Fibroblast of gingiva (primary cell): ENCODE data around the gene TBC1D22B.
"Not testable (repeated sequence)": the region's sequence is repeated elsewhere in the genome, so short reads cannot be mapped to it uniquely, and the experiment has no call there.

Experiments used
- DNase-seq: peaks from one replicate; pipeline ENCODE4 v3.0.0-alpha.2; 2011; ENCODE audit warnings: low read depth

Gene TBC1D22B

DNA sequence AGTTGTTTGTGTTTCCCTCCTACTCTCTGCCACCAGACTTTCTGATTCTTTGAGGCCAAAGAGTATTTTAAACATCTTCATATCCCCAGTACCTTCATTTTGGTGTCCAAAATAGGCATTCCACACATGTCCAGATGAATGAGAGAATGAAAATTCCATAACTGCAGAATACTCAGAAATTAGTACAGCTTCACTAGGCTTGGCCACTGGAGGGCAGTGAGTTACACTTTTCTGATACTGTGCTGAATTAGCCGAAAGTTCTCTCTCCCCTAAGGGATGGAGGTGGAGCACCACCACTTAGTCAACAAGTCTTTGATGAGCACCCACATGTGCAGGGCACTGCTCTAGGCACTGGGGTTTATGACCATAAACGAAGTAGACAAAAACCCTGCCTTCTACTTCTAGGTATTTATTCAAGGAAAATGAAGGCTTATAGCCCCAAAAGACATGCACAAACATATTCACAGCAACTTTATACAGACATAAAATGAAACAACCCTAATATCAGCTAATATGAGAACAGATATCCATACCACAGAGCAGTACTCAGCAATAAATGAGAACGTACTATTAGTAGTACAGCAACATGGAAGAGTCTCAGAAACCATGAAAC, 46.4 kb downstream of the TBC1D22B start:
- DNase-seq, result peak; percentile 21

DNA sequence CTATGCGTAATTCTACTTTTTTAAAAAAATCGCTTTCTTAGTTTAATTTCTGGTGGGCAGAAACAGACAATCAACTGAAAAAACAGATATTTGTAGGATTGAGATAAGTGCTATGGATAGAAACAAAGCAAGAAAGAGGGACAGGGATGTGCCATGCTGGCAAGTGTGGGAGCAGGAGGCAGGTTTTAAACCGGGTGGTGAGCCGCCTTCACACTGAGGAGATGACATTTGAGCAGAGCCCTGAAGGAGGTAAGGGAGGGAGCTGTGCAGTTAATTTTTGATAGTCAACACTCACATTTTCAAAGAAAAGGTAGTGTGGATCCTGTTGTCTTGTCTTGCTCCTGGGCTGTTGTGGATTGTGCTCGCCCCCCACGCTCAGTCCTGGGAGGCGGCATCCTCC, 47.2 kb downstream of the TBC1D22B start:
- no peak for DNase-seq

DNA sequence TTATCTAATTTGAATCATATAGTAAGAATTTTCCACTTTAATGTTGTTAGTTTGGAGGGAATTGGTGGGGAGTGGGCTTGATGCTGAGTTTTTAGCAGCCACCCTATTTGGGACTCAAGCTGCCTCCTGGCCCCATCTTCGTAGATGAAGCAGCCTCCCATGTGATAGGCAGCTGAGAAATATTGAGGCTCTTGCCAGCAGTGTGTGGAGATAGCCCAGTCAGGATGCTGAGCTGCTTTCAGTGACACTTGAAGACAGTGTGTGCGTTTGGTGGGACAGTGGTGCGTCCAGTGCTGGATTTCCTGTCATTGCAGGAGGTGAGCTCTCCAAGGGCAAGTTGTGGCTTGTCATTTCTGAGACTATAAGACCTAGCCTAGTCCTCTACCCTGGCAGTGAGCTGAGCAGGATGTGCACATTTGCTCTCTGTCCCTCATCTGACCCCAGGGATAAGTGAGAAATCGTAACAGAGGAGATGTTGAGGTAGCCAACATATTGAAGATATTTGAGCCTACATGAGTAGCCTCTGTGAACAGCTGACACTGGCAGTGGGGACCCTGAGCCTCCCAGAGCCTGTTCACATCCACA, 48.4 kb downstream of the TBC1D22B start:
- no peak for DNase-seq

DNA sequence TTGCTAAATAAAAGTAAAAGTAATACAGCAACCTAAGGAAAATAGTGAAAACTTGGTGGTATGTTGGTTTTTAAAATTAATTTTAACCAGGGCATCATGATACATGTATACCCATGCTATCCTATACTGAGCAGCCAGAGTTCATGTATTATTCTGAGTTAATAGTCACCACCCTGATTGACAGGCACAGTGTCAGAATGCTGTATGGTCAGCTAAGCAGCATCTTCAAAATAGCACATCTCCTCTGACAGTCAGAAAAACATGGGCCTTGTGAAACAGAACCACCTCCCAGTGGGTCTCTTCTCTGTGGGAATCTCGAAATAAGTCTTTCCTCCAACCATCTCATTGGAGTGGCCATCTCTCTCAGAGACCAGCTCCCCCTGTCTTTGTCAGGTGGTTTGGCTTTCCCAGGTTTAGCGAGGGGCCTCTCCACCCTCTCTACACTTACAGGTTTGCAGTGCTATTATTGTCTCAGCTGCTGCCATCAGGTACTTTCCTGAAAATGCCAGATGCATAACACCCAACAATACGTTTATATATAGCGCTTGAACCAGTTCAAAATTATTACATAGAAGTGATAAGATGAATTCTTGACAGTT, 49.2 kb downstream of the TBC1D22B start:
- DNase-seq, result no peak

DNA sequence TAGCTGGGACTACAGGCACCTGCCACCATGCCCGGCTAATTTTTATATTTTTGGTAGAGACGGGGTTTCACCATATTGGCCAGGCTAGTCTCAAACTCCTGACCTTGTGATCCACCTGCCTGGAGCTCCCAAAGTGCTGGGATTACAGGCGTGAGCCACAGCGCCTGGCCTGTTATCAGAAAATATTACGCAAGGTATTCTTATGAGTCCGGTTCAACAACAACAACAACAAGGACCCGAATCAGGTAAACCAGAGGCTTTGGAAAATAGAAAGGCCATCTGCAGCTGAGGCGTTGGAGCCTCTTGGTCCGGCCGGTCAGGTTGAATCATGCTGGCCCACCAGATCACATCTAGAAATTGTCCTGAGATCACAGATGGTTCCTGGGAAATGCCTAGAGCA, 49.9 kb downstream of the TBC1D22B start:
- DNase-seq, result not testable (repeated sequence)

DNA sequence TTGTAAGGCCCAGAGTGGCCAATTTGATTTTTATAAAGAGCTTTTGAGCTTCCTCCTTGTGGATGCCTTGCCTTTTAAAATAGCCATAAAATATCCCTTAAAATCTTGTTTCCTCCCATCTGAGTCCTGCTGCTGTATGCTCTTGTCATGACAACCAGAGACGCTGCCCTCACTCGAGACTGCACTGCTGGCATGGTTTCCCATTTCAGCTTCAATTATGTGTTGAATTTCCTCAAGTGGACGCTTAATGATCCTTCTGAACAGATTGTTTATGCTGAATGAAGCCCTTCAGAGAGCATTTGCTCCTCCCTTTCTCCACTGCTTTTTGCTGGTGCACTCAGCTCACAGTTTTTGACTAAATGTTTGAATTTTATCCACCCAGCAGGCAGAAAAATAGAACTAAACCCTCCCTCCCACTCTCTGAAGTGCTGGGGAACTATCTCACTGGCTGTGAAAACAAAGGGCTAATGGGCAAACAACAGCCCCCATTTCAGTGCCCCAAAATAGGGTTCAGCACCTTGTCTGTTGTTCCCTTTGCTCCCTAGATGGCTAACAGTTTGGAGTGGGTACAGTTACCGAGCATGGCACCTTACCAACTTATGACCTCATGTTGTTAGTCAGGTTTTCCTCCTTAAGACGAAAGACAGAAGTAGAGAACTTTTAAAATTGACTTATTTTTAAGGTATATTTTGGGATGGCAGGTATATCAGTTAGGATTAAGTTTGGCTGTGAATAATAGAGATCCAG, 50.7 kb downstream of the TBC1D22B start:
- peak; percentile 24 for DNase-seq

DNA sequence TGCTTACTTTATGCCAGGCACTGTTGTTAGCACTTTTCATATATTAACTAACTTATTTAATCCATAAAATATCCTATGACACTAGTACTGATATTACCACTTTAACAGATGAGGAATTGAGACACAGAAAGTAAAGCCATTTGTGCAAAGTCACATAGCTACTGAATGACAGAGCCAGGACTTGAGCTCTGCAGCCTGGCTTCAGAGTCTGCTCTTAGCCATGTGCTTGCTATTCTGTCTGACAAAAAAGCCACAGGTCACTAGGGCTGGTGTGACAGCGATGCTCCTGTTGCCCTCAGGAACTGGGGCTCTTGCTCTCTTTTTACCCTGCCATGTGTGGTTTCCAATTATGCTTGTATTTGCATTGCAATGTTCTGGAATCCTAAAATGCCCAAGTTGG, 51.5 kb downstream of the TBC1D22B start:
- DNase-seq, result no peak

DNA sequence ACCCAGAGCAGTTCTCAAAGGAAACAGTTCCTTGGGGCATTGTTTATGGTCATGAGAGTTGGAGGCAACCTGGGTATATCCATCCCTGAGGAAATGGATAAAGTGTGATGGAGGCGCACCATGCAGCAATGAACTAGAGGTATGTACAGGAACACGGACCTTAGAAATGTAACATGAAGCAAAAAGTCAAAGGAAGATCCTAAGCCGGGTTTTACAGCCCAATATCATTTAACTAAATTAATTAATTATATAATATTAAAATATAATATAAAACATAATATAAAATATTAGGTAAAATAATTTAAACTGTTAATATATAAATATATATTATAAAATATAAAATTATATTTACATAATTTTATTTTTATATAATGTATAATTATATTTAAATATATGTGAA, 52.1 kb downstream of the TBC1D22B start:
- no peak for DNase-seq

DNA sequence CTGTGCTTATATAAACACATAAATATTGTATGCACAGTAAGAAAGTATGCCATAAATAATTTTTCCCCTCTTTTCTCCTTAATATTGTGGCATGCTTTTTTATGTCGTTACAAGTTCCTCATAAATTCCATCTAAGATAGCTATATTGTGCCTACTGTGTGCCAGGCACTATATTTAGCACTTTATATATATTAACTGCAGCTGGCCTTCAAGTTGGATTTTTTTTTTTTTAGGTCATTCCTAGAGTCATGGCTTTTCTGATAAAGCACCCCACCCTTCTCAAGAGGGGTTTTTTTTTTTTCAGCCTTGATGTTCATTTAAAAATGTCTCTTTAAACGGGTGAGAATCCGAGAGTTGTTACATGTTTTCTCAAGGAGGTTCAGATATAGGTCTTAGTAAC, 53.4 kb downstream of the TBC1D22B start:
- DNase-seq, result no peak

DNA sequence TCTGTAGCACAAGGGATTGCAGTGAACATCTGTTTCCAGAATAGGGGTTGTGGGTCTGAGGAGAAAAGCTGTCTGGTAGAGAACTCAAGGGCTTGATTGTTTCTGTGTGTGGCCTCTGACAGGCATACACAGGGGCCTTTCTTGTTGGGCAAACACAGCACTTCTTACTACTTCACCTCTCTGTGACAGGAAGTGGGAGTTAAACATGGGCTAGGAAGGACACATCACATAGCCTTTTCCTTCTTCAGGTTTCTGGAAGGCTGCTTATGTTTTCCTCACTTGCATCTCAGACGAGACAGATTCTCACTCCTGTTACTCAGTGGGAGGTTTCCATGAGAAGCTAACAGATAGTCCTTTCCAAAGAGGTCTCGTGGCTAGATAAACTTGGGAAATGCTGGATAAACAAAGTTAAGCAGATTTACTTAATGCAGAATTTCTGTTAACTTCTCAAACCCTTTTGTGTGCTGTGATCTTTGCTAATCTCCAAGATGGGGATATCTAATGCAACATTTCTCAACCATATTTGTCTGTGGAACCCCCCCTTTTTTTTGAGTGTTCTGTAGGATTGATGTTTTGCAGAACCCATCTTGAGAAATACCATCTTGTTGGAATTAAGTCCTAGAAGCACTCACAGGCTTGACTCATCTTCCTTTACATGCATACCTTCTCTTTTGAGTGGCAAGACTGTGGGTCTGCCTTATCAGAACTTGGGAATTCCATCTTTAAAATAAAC, 54.3 kb downstream of the TBC1D22B start:
- DNase-seq, result no peak

DNA sequence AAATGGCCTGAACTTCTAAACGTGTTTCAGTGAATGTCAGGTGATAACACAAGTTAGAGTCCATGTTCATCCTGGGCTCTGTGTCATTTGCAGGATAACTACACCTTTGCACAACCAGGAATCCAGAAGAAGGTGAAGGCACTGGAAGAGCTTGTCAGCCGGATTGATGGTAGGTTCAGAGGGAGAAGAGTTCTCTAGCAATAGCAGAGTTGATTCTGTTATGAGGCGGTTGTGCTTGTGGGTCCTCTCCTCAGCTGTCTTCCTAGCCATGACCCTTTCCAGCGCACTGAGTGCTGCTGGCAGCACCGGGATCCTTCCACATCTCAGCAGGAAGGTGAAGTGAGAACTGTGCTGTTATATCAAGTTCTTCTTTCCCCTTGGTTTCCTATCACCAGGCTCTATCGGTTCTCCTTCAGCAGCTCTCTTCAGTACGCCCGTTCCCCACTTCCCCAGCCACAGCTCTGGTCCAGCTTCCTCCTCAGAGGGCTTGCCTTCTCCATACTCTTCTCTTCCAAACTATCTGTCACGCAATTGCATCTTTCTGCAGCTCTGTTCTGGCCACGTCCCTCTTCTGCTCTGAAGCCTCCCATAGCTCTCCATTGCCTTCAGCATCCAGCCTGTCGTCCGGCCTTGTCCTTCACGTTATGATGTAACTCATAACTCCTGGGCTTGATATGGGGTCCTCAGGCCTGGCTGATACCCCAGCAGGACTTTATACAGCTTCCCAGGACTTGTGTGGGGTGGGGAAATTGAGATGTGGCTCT, 56.3 kb downstream of the TBC1D22B start:
- no peak for DNase-seq

DNA sequence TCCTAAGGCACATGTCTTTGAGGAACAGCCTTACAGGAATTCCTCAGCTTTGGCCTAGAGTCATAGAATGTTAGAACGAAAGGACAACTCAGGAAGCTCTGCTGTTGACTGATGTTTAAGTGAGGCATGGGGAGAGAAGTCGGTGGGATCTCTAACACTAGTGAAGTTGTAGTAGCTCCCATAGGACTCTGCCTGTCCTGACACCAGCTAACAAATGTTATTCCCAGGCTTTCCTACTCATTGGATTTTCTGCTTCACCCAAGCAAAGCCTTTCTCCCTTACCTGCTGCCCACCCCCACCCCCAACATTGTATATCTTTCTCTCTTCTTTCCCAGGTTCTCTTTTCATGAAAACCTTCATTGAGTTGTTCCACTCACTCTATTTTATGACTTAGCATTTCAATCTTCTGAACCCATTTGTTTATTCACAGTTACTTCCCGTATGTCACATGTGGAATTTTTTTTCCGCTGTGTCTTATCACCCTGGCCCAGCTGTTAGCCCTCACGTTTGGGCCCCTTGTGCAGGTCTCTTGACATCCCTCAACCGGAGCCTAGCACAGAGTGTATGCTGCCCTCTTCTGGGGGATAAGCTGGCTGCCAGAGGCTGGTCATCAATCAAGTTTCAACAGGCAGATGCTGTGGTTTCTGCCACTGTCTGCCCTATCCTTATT, 57.0 kb downstream of the TBC1D22B start:
- no peak for DNase-seq

DNA sequence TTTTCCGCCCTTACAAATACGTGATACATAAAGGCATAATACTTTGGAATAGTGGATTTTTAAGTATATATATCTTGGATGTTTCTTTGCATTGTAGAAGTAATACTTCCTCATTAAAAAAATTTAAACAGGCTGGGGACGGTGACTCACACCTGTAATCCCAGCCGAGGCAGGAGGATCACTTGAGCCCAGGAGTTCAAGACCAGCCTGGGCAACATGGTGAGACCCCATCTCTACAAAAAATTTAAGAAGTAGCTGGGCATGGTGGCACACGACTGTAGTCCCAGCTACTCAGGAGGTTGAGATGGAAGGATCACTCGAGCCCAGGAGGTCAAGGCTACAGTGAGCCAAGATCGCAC, 57.6 kb downstream of the TBC1D22B start:
- DNase-seq, result no peak

DNA sequence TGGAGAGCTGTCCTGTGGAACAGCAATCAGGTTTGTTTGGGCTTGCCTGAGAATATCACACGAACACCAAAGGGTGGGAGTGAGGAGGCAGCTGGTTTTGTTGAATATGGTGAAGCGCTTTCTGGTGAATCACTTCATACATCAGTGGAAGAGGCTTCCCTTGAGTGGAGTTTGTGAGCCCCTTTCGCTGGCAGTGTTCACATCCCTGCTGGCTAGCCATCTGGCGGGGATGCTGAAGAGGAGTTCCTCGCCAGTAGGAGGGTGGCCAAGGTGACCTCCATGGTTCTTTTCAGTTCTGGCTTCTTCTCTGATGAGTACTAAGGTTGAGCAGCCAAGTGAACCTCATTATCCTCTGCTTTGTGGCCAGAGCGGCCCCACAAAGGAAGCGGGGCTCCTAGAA, 58.5 kb downstream of the TBC1D22B start:
- DNase-seq, result no peak

DNA sequence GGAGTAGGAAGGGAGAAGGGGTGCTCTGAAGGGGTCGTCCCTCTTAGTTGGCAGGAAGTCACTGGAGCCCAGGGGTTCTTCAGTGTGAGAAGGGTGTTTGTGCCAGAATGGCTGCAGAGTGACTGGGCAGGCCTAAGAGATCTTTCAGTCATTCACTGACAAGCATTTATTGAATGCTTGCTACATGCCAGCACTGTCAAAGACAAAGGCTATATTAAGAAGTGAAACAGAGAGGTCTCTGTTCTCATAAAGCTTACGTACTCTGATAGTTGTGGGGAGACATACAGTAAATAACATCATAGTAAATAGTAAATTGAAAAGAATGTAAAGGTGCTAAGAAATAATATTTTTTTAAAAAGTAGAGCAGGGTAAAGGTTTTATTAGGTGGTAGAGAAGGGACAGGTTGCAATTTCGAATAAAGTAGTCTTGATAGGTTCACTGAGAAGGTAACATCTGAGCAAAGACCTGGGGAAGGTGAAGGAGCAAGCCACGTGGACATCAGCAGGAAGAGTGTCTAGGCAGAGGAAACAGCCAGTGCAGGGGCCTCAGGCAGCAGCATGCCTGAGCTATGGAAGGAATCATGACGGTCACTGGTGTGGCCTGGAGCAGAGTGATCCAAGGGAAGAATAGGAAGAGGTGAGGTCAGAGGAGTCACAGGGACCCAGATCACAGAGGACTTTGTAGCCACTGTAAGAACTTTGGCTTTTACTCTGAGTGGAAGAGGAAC, 59.9 kb downstream of the TBC1D22B start:
- DNase-seq, result no peak

DNA sequence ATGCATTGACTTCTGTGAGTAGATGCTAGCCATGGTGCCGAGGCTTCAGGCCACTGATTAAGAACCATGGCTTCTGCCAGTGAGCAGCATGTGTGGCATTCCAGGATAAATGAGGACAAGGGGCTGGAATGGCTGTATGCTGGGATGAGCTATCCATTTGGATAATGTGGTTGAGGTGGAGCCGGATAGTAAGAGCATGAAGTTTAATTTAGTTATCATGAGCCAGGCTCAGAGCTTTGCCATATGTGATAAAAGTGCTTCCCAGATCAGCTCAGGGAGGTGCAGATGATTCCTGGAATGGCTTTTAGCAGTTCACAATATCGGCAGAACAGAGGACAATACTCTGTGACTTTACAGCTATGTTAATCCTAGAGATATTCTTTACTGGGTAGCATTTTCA, 61.6 kb downstream of the TBC1D22B start:
- DNase-seq, result no peak

DNA sequence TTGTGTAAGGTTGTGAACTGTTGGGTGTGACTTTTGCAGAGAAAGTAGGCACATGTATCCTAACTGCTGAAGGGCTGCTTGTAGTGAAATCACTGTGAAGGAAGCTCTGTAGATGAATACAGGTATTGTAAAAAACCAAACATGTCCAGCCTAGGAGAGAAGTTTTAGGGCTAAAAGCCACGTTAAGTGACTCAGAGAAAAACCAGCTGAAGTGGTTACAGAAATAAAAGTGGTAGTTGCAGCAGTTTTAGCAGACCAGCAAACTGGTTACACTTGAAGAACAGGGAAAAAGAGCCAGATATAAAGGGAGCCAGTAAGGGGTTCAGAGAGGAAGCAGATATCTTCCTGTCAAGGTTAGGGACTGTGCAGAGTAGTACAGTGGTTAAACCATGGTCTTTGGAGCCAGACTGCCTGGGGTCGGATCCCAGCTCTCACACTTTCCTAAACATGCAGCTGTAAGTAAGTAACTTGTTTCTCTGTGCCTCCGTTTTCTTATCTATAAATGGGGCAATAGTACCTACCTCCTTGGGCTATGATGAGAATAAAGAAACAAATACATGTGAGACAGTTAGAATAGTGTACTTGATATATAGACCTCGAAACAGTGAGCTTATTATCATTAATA, 62.4 kb downstream of the TBC1D22B start:
- DNase-seq, result no peak

DNA sequence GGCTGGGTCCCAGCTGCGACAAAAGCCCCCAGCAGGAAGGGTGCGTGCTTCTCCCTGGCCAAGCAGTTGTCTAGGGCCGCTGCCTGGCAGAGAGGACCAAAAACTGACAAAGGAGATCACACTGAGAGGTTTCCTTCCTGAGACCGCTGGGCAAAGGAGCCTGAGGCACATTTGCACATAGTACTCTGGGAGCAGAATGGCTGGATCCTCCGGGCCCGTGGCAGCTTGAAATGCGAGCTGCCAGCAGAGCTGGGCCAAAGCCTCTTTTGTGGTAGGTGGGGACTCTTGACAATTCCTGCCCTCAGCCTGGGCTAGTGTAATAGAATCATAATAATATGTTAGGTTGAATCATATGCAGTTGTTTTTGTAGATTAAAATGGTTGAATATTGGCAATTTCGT, 63.1 kb downstream of the TBC1D22B start:
- DNase-seq, result no peak

DNA sequence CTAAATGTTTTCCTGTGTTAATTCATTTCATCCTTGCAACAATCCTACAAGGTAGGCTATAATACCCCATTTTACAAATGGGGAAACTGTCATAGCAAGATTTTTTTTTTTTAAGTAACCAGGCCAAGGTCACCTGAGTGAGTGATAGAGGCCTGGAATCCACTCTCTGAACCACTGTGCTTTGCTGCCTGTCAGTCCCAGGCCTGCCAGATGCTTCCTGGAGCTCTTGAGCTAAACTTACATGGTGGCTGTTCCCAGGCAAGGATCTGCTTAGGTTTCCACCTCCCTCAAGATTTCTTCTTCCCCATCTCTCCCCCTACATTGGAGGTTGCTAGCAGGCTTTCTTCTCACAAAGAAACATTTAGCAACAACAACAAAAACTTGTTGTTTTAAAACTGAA, 63.5 kb downstream of the TBC1D22B start:
- DNase-seq, result no peak
